ENCODE results near the gene ZNF750.

- no peak for TF ChIP-seq CREB5 (CRISPR knock-in tag; IDR thresholded peaks at IDR 0.05; ENCODE audit: low read depth)
- TF ChIP-seq TSHZ2 (CRISPR knock-in tag; IDR thresholded peaks at IDR 0.05), result no peak
- TF ChIP-seq TCF4 (CRISPR knock-in tag; IDR thresholded peaks at IDR 0.05; ENCODE audit: borderline replicate concordance), result no peak
- TF ChIP-seq ZFP3 (CRISPR knock-in tag; IDR thresholded peaks at IDR 0.05), result no peak
- TF ChIP-seq GLIS3 (CRISPR knock-in tag; IDR thresholded peaks at IDR 0.05), result no peak
- no peak for TF ChIP-seq TOX (CRISPR knock-in tag; IDR thresholded peaks at IDR 0.05; ENCODE audit: borderline replicate concordance)
Observed at GRCh38 chr17:82826956-82827355, 12.9 kb downstream of the ZNF750 start.
